GM18951 (cell line): Measurements from ENCODE around the gene TWIST2.

Experiments used
- POLR2A ChIP-seq: IDR thresholded peaks from 4 replicates; pipeline ENCODE4 v1.6.1; 2011; ENCODE audit warnings: mild to moderate bottlenecking; ENCODE audit not compliant: insufficient read length, insufficient read depth; ENCODE audit errors: extremely low read depth
- in situ Hi-C: fragments of 300-500 bp; cut with MboI; formaldehyde crosslinking; loops from one replicate; pipeline ENCODE4 v1.12.0; 2022; ENCODE audit warnings: low sequenced_read_pairs, mixed read lengths, inconsistent platforms; ENCODE audit not compliant: unreplicated experiment

Gene TWIST2

GRCh38 chr2:238896641-238897040 is 48.8 kb downstream of the TWIST2 start:
- no peak for TF ChIP-seq POLR2A
- in situ Hi-C loops = no loop called here

- TF ChIP-seq POLR2A = no peak
- in situ Hi-C loops = no loop called here
Measured at GRCh38 chr2:238897122-238897880, 49.4 kb downstream of the TWIST2 start.

GRCh38 chr2:238897911-238898311 is 50.0 kb downstream of the TWIST2 start:
- TF ChIP-seq POLR2A = no peak
- in situ Hi-C loops = no loop called here

- TF ChIP-seq POLR2A = no peak
Measured at GRCh38 chr2:238898534-238899281, 50.8 kb downstream of the TWIST2 start.

GRCh38 chr2:238899386-238899785 is 51.5 kb downstream of the TWIST2 start:
- in situ Hi-C loops = no loop called here

More at GRCh38 chr2:238898534-238899281, 50.8 kb downstream of the TWIST2 start:
- in situ Hi-C loops = no loop called here

GRCh38 chr2:238900511-238900910 is 52.6 kb downstream of the TWIST2 start:
- no peak for TF ChIP-seq POLR2A
- in situ Hi-C loops = no loop called here

More at GRCh38 chr2:238899386-238899785, 51.5 kb downstream of the TWIST2 start:
- TF ChIP-seq POLR2A = no peak

- TF ChIP-seq POLR2A = no peak
- in situ Hi-C loops = no loop called here
Measured at GRCh38 chr2:238901461-238902057, 53.7 kb downstream of the TWIST2 start.

GRCh38 chr2:238902285-238902684 is 54.4 kb downstream of the TWIST2 start:
- TF ChIP-seq POLR2A = no peak
- in situ Hi-C loops = no loop called here

- in situ Hi-C loops = no loop called here
- no peak for TF ChIP-seq POLR2A
Measured at GRCh38 chr2:238903141-238903540, 55.3 kb downstream of the TWIST2 start.

- TF ChIP-seq POLR2A = no peak
- in situ Hi-C loops = no loop called here
Measured at GRCh38 chr2:238904177-238904576, 56.3 kb downstream of the TWIST2 start.

GRCh38 chr2:238904716-238905115 is 56.8 kb downstream of the TWIST2 start:
- TF ChIP-seq POLR2A = no peak
- in situ Hi-C loops = no loop called here

GRCh38 chr2:238905224-238905623 is 57.3 kb downstream of the TWIST2 start:
- in situ Hi-C loops = no loop called here

GRCh38 chr2:238905644-238906043 is 57.8 kb downstream of the TWIST2 start:
- in situ Hi-C loops = no loop called here
- no peak for TF ChIP-seq POLR2A

More at GRCh38 chr2:238905224-238905623, 57.3 kb downstream of the TWIST2 start:
- TF ChIP-seq POLR2A = no peak

- no peak for TF ChIP-seq POLR2A
- in situ Hi-C loops = no loop called here
Measured at GRCh38 chr2:238906254-238906935, 58.5 kb downstream of the TWIST2 start.
